Loucy (cell line): Measurements from ENCODE around the gene PROB1.

Source experiments
- CTCF ChIP-seq: fragments of 200-600 bp; sonication (generic); conservative IDR thresholded peaks from 2 replicates; pipeline ENCODE4 v1.5.1; 2014; ENCODE audit warnings: mild to moderate bottlenecking, antibody characterized with exemption, low read length
- EZH2phosphoT487 ChIP-seq: fragments of 200-600 bp; IDR thresholded peaks from 2 replicates; pipeline ENCODE4 v1.6.1; 2018; ENCODE audit warnings: antibody characterized with exemption, mild to moderate bottlenecking, moderate library complexity, borderline replicate concordance

- TF ChIP-seq CTCF (no peak), EZH2phosphoT487 (no peak)
Observed at GRCh38 chr5:139381837-139382761, 12.8 kb downstream of the PROB1 start.
